GM18505 (cell line): ENCODE measurements around the gene TBC1D25.
"Not testable (repeated sequence)": the region's sequence is repeated elsewhere in the genome, so short reads cannot be mapped to it uniquely, and the experiment has no call there.

Source experiments
- ATAC-seq: cut with Tn5 transposase; IDR thresholded peaks from one replicate; pipeline ENCODE4 v1.9.1; 2021; ENCODE audit not compliant: unreplicated experiment
- POLR2A ChIP-seq: IDR thresholded peaks from 4 replicates; pipeline ENCODE4 v1.6.1; 2011; ENCODE audit warnings: borderline replicate concordance; ENCODE audit not compliant: insufficient read depth, insufficient read length; ENCODE audit errors: extremely low read depth

TBC1D25 gene

DNA sequence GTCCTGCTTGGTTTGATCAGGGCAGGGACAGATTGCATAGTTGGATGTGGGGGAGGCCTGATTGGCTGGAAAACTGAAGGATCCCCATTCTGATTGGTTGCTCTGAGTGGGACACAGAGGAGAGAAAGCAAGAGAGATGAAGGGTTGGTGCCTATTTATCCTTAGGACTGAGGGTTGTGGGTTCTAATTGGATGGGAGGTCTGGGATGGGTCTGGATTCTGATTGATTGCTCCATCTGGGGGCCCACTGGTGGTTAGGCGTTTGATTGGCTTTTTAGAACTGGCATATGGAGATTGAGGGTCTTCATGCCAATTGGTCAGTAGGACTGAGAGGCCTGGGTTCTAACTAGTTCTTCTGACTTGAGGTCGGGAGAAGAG, 18.6 kb upstream of the TBC1D25 start:
- ATAC-seq, result no peak
- no peak for TF ChIP-seq POLR2A

DNA sequence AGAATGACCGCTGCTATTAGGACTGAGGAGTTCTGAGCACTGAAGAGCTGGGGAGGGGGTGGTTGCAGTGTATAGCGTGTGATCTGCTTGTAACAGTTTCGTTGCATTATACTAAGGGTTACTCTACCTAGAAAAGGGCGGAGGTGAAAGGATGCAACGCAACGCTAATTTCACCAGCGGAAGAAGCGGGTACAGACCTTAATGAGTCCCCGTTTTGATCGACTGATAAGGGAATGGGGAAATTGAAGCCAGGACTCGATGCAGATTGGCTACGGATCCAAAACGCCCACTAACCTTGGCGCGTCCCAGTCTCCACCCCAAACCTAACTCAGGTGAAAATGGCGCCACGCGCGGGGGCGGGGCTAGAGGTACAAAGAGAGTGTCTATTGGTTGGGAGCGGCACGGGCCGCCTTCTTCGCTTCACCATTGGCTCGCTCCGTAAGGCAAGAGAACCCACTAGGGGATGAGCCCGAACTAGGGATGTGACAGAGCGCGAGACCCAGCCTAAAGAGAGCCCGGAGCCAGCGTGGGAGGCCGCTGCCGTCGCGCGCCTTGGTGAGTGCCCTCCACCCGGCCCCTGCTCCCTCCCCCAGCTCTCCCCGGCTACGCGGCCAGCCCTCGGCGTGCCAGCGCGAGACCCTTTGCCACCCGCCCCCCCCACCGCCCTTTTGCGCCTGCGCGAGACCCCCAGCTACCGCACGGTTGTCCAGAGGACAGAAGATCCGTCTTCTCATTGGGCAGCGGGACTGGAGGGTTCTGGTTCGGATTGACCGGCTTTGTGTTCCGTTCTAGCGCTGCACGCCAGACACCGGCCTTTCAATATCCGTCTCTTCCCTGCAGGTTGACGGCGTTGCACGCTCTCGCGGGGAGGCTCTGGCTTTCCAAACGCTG, 17.9 kb upstream of the TBC1D25 start, which contains the start of gene EBP:
Gene EBP (plus strand): TSS at position 456 of the 891 bp plus-strand sequence. CDS start 1,964 bp downstream, outside the sequence.
- ATAC-seq, result peak; percentile 92

DNA sequence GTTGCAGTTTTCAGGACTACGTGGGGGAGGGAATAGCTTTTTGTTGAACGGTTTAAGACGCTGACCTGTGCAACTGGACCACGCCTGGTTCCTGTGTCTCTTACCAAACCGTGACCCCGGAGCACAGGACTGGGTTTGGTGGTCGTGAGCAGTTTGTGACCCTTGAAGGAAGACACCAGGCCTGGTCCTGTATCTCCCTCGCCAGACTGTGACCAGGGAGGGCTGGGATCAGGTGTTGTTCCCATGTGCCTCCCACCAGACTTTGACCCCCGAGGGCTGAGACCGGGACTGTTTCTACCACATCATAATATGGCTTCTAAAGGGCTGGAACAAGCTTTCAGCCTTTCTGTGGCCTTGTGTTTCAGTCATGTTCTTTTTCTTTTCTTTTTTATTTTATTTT, 17.2 kb upstream of the TBC1D25 start:
- TF ChIP-seq POLR2A, result no peak
- ATAC-seq, result no peak

More for the DNA sequence above, 17.9 kb upstream of the TBC1D25 start, which contains the start of gene EBP:
- TF ChIP-seq POLR2A, result peak; percentile 75

DNA sequence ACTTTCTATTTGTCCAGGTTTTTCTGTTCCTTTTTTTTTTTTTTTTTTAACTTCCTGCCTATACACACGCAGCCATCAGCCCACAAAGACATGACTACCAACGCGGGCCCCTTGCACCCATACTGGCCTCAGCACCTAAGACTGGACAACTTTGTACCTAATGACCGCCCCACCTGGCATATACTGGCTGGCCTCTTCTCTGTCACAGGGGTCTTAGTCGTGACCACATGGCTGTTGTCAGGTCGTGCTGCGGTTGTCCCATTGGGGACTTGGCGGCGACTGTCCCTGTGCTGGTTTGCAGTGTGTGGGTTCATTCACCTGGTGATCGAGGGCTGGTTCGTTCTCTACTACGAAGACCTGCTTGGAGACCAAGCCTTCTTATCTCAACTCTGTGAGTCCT, 15.8 kb upstream of the TBC1D25 start:
- no peak for ATAC-seq
- no peak for TF ChIP-seq POLR2A

DNA sequence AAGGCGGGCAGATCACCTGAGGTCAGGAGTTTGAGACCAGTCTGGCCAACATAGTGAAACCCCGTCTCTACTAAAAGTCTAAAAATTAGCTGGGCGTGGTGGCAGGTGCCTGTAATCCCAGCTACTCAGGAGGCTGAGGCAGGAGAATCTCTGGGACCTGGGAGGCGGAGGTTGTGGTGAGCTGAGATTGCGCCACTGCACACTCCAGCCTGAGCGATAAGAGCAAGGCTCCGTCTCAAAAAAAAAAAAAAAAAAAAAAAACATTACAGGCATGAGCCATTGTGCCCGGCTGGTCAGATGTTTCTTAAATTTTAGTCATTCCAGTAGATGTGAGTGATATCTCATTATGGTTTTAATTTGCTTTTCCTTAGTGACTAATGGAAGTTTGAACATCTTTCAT, 13.7 kb upstream of the TBC1D25 start:
- not testable (repeated sequence) for ATAC-seq

DNA sequence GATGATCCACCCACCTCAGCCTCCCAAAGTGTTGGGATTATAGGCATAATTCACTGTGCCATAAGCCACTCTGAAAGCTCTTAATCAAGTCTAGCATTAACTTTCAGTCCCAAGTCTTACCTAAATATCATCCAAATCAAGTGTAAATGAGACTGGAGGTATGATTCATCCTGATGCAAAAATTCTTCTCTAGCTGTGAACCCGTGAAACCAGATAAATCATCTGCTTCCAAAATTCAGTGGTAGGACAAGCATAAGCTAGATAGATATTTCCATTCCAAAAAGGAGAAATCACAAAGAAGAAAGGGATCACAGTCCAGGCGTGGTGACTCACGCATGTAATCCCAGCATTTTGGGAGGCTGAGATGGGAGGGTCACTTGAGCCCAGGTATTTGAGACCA, 8.8 kb upstream of the TBC1D25 start:
- ATAC-seq, result no peak
- no peak for TF ChIP-seq POLR2A

DNA sequence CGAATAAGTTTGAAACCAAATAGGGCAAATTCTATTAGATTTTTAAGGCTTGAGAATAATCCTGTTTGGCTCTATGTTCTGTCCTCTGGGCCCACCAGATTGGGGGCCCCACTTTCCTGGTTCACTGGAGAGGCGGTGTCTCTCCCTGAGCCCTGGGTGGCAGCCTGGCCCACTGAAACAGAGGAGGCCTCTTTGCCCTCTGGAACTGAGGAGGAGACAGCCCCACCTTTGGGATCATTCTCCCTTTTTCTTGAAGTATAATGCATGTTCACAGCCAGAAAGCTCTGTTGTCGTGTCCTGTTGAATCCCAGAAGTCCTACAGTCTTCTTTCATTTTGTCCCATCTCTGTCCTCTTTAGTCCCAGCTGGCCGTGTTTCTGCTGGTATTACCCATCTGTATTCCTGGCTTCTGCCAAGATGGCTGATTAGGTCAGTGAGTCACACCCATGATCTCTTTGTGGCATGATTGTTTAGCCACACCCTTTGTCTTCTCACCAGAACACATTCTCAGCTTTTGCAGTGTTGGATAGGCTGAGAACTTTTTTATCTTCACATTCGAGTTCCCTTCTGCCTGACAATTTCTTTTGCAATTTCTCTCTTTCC, 8.1 kb upstream of the TBC1D25 start:
- TF ChIP-seq POLR2A, result no peak
- no peak for ATAC-seq

DNA sequence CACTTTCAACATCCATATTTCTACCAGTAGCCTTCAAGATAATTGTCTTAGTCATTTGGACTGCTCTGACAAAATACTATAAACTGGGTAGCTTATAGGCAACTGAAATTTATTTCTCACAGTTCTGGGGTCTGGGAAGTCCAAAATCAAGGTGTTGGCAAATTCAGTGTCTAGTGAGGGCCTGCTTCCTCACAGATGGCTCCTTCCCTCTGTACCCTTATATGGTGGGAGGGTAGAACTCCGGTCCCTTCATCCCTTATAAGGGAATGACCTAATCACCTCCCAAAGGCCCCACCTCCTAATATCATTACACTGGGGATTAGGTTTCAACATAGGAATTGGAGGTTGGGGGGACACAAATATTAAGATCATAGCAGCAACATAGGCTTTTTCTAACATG, 7.4 kb upstream of the TBC1D25 start:
- no peak for TF ChIP-seq POLR2A
- ATAC-seq, result no peak

DNA sequence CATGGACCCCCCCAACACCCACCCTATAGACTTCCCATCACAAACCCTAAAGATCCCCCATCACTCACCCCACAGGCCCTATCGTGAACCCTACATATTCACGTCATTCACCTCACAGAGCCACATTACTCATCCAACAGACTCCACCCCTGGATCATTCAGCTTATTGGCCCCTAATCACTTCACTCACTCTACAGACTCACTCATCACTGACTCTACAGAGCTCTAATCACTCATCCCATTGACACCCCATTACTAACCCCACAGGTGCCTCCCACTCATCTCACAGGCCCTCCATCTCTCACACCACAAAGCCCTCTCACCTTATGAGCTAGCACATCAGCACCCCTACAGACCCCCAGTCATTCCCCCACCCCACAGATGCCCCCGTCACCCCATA, 6.3 kb upstream of the TBC1D25 start:
- no peak for TF ChIP-seq POLR2A
- ATAC-seq, result no peak

DNA sequence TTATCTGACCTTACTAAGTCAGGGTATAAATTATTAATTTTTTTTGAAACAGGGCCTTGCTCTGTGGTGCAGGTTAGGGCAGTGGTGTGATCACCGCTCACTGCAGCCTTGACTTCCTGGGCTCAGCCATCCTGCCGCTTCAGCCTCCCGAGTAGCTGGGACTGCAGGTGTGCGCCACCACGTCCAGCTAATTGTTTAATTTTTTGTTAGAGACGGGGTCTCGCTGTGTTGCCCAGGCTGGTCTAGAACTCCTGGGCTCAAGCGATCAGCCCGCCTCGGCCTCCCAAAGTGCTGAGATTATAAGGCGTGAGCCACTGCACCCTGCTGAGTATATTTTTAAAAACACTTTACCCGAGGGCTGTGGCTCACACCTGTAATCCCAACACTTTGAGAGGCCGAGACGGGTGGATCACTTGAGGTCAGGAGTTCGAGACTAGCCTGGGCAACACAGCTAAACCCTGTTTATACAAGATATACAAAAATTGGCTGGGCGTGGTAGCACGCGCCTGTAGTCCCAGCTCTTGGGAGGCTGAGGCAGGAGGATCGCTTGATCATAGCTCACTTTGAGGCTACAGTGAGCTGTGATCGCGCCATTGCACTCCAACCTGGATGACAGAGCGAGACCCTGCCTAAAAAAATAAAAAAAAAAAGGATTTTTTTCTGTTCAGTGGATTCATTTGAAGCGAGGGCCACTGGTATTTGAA, 721 bp upstream of the TBC1D25 start:
- no peak for ATAC-seq

DNA sequence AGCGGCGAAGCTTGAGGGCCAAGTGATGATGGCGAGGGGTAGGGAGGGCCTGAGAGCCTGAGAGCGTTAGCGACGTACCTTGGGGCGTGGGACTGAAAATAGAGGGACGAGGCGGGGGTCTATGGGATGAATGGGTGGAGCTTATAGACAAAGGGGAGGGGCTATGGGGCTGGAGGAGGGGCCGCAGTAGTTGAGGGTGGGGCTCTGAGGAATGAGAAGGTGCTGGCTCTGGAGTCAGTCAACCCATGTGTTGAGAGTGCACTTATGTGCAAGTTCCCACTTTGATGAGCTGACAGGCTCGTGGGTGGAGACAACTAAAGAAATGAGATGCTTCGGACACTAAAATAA, 488 bp downstream of the TBC1D25 start:
- peak; percentile 35 for ATAC-seq

More for the DNA sequence above, 721 bp upstream of the TBC1D25 start:
- TF ChIP-seq POLR2A, result no peak

DNA sequence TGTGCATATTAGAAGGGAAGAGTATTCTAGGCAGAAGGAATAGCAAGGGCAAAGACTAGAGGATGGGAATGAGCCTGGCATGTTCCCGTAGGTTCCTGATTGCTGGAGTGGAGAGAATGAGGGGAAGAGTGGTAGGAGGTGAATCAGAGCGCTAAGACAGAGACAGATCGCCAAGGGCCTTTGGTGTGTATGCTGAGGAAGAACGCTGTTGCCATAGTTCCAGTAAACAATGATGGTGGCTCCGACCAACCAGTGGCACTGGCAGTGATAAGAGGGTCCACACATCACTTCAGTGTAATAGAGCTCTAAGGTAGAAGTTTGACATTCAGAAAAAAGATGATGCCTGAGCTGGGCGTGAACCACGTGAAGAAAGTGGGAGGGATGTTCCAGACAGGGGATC, 966 bp downstream of the TBC1D25 start:
- no peak for ATAC-seq
- TF ChIP-seq POLR2A, result no peak

More for the DNA sequence above, 488 bp downstream of the TBC1D25 start:
- TF ChIP-seq POLR2A, result no peak

DNA sequence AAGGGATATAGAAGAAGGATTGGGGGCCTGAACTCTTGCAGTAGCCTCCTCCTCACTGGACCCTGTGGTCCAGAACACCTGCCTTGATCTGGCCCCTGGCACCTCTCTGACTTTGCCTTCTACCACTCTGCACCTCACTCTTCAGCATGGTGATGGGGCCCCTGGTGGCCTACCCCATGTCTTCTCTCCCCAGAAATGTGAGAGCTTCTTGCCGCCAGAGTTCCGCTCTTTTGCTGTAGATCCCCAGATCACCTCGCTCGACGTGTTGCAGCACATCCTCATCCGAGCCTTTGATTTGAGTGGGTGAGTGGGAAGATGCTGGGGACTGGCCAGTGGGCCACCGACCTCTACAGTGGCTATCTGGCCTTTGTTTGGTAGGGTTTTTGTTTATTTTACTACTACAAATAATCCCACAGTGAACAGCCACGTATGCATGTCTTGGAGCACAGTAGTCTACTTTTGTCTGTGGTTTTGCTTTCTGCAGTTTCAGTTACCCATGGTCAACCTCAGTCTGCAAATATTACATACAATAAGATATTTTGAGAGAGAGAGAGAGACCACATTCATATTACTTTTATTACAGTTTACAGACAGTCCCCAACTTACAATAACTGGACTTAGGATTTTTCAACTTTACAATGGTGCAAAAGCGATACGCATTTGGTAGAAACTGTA, 1.8 kb downstream of the TBC1D25 start:
- no peak for TF ChIP-seq POLR2A
- ATAC-seq, result no peak
